ENCODE results near the gene GBF1. TPM values are rescaled to one million over a fixed set of nuclear protein-coding genes. Genes with fewer than 3 reads are reported as not detected.

GBF1 gene
- total and polyA plus RNA-seq, 2 of the 13 experiments (the other 11 are each of a cell fraction or from before 2014, with no cell fraction given): 17.1 to 21.9 TPM

GRCh38 chr10:102246261-102246660, 929 bp downstream of the GBF1 start (continued):
- TF ChIP-seq PBX2 (CRISPR knock-in tag; IDR thresholded peaks at IDR 0.05) (peak; percentile 37; the same call in 1 of the 2 replicates), ZNF883 (CRISPR knock-in tag; IDR thresholded peaks at IDR 0.05; ENCODE audit: not compliant biosample characterization) (no peak), CENPT (CRISPR knock-in tag; IDR thresholded peaks at IDR 0.05; ENCODE audit: low read depth) (no peak), ZNF616 (CRISPR knock-in tag; IDR thresholded peaks at IDR 0.05; ENCODE audit: low read depth) (no peak), ZFYVE20 (CRISPR knock-in tag; IDR thresholded peaks at IDR 0.05; ENCODE audit: borderline replicate concordance, low read depth) (no peak), ZXDC (CRISPR knock-in tag; IDR thresholded peaks at IDR 0.05) (no peak), PRDM10 (CRISPR knock-in tag; IDR thresholded peaks at IDR 0.05; ENCODE audit: low read depth) (no peak), ZBTB1 (CRISPR knock-in tag; IDR thresholded peaks at IDR 0.05; ENCODE audit: borderline replicate concordance) (no peak), FOXA3 (CRISPR knock-in tag; IDR thresholded peaks at IDR 0.05) (peak; percentile 37; the same call in 1 of the 2 replicates), ZKSCAN1 (IDR thresholded peaks at IDR 0.05; ENCODE audit: low read length) (no peak), ZNF790 (CRISPR knock-in tag; IDR thresholded peaks at IDR 0.05; ENCODE audit: borderline replicate concordance) (0 out of 2 replicates have a peak, but pooled peaks have one; percentile 1), ZNF674 (CRISPR knock-in tag; IDR thresholded peaks at IDR 0.05; ENCODE audit: low read depth) (no peak)
